SU-DHL-6 (cell line): ENCODE results near the gene DMRT1.

Experiments used
- H2AFZ ChIP-seq: fragments of 200-600 bp; sonication (generic); 2 replicates; pipeline ENCODE4 v1.6.1; 2014; ENCODE audit warnings: low read depth, mild to moderate bottlenecking, moderate library complexity, mixed read lengths, antibody characterized with exemption, low read length; ENCODE audit not compliant: severe bottlenecking
- H3F3A ChIP-seq: fragments of 200-600 bp; shearing (Covaris generic); 2 replicates; pipeline ENCODE4 v1.6.0; 2016; ENCODE audit warnings: antibody characterized with exemption, mild to moderate bottlenecking; ENCODE audit not compliant: insufficient read depth
- H3K27ac ChIP-seq: fragments of 200-600 bp; sonication (generic); 2 replicates; pipeline ENCODE4 v1.5.1; 2016; ENCODE audit warnings: low read depth, mild to moderate bottlenecking, low read length, moderate library complexity, mixed read lengths
- H3K27me3 ChIP-seq: fragments of 200-600 bp; sonication (generic), shearing (Covaris generic); 2 replicates; pipeline ENCODE4 v1.6.0; 2014; ENCODE audit warnings: mild to moderate bottlenecking, low read length
- H3K36me3 ChIP-seq: fragments of 200-600 bp; sonication (generic); 2 replicates; pipeline ENCODE4 v1.6.1; 2014; ENCODE audit warnings: mild to moderate bottlenecking, low read length, mixed read lengths
- H3K4me2 ChIP-seq: fragments of 300-600, 200-600 bp; shearing (Covaris generic), sonication (generic); 2 replicates; pipeline ENCODE4 v1.6.0; 2014; ENCODE audit warnings: low read length, low read depth, mild to moderate bottlenecking; ENCODE audit not compliant: poor library complexity, severe bottlenecking
- H3K4me3 ChIP-seq: fragments of 200-600 bp; sonication (generic); 2 replicates; pipeline ENCODE4 v1.5.1; 2014; ENCODE audit warnings: antibody characterized with exemption, low read length, mild to moderate bottlenecking, mixed read lengths; ENCODE audit not compliant: insufficient read depth, poor library complexity, severe bottlenecking
- H3K79me2 ChIP-seq: fragments of 200-600 bp; sonication (generic); 2 replicates; pipeline ENCODE4 v1.6.1; 2014; ENCODE audit warnings: mild to moderate bottlenecking, low read length, moderate library complexity; ENCODE audit not compliant: insufficient read depth
- H3K9ac ChIP-seq: fragments of 200-600 bp; sonication (generic); 2 replicates; pipeline ENCODE4 v1.7.0; 2014; ENCODE audit warnings: mild to moderate bottlenecking, low read length
- H3K9me2 ChIP-seq: fragments of 200-600 bp; sonication (generic); replicated peaks from 2 replicates; pipeline ENCODE4 v1.6.1; 2014; ENCODE audit warnings: low read length; ENCODE audit not compliant: insufficient read depth
- H3K9me3 ChIP-seq: fragments of 200-600 bp; sonication (generic); 2 replicates; pipeline ENCODE4 v1.6.1; 2014; ENCODE audit warnings: low read length, mixed read lengths; ENCODE audit not compliant: insufficient read depth
- H4K20me1 ChIP-seq: fragments of 200-600 bp; sonication (generic); 2 replicates; pipeline ENCODE4 v1.6.1; 2014; ENCODE audit warnings: low read depth, mild to moderate bottlenecking, antibody characterized with exemption, low read length, moderate library complexity, mixed read lengths
- CTCF ChIP-seq: fragments of 200-600 bp; sonication (generic); IDR thresholded peaks from one replicate; pipeline ENCODE4 v1.5.1; 2017; ENCODE audit warnings: antibody characterized with exemption, mild to moderate bottlenecking, low read length, moderate library complexity; ENCODE audit not compliant: insufficient read depth, poor library complexity, severe bottlenecking
- EZH2phosphoT487 ChIP-seq: fragments of 200-600 bp; sonication (generic), shearing (Covaris generic); conservative IDR thresholded peaks from 2 replicates; pipeline ENCODE4 v1.6.1; 2018; ENCODE audit warnings: mild to moderate bottlenecking, antibody characterized with exemption, low read length, moderate library complexity, mixed read lengths

The DMRT1 gene

DNA sequence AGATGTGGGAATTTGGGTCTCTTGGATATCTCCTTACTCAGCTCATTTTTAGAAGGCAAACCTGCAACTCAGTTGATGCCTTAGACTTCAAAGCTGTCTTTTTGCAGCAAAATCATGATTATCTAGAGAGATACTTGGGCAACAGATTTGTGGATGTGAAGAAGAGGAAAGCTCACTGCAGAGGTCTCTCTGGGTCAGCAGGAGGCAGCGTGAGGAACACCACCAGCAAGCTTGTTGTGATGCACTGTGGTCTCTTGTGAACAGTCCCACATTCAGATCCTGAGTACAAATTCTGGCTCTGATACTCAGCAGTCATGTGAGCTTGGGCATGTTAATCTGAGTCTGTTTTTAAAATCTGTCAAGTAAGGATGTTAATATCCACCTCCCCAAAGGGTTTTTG is 108.6 kb downstream of the DMRT1 start:
- Histone ChIP-seq H4K20me1 (no peaks in the 10 kb centered on the region), H3K79me2 (no peaks in the 10 kb centered on the region), H3K9me3 (no peaks in the 10 kb centered on the region), H3K9ac (no peak overlapping the region), H3K36me3 (no peaks in the 10 kb centered on the region), H3F3A (no peaks in the 10 kb centered on the region), H3K9me2 (no peaks in the 10 kb centered on the region), H3K4me2 (no peak overlapping the region), H2AFZ (no peak overlapping the region), H3K27ac (no peak overlapping the region), H3K4me3 (no peak overlapping the region), H3K27me3 (no peaks in the 10 kb centered on the region)
- no peak for TF ChIP-seq CTCF
- TF ChIP-seq EZH2phosphoT487, result no peak

DNA sequence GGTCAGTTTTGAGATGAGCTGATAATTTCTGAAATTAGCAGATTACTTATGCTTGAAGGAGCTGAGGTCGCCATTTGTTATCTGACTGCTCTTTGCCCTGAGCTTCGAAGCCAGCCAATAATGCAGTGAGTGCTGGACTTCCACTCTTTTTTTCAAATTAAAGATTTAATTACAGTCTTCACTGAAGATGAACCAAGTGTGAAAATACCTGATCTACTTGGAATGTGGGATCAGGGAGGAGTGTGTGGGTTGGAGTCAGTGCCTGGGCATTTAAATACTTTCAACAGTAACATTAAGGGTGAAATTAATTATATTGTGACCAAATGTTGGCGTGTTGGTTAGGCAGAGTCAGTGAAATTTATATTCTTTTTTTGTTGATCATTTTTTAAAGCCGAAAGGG is 111.0 kb downstream of the DMRT1 start:
- no peak overlapping the region for H3K4me3 ChIP-seq
- H3K9me3 ChIP-seq, result no peaks in the 10 kb centered on the region
- H3K9me2 ChIP-seq, result no peaks in the 10 kb centered on the region
- no peak overlapping the region for H3K27ac ChIP-seq
- H4K20me1 ChIP-seq, result no peaks in the 10 kb centered on the region
- H3K79me2 ChIP-seq, result no peaks in the 10 kb centered on the region
- TF ChIP-seq CTCF (no peak), EZH2phosphoT487 (no peak)
- no peaks in the 10 kb centered on the region for H3K36me3 ChIP-seq
- H2AFZ ChIP-seq, result no peak overlapping the region
- no peak overlapping the region for H3K4me2 ChIP-seq
- no peaks in the 10 kb centered on the region for H3K27me3 ChIP-seq
- no peaks in the 10 kb centered on the region for H3F3A ChIP-seq
- no peak overlapping the region for H3K9ac ChIP-seq

DNA sequence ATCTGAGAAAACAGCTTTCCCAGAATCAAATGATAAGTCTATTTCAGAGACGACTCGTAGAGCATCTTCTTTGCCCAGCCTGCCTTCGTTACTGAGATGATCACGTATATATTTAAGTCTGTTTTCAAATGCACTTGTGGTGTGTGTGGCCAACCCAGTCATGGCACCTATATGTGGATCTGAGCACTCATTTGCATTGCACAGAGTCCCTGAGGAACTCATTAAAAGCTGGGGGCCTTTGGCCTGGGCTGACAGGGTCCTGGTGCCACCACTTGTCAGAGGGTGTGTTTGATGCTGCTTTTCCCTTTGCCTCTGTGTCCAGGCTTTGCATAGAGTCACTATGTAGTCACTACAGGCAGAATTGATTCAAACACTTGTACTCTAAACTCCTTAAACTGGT is 117.6 kb downstream of the DMRT1 start:
- Histone ChIP-seq H2AFZ (no peak overlapping the region), H3K36me3 (no peaks in the 10 kb centered on the region), H3K9ac (no peak overlapping the region), H3K79me2 (no peaks in the 10 kb centered on the region), H3K27ac (no peak overlapping the region), H3K9me3 (no peaks in the 10 kb centered on the region), H3K4me3 (no peak overlapping the region), H3K27me3 (no peaks in the 10 kb centered on the region), H4K20me1 (no peaks in the 10 kb centered on the region), H3F3A (no peaks in the 10 kb centered on the region), H3K4me2 (no peak overlapping the region), H3K9me2 (no peaks in the 10 kb centered on the region)
- TF ChIP-seq CTCF, result no peak
- TF ChIP-seq EZH2phosphoT487, result no peak

DNA sequence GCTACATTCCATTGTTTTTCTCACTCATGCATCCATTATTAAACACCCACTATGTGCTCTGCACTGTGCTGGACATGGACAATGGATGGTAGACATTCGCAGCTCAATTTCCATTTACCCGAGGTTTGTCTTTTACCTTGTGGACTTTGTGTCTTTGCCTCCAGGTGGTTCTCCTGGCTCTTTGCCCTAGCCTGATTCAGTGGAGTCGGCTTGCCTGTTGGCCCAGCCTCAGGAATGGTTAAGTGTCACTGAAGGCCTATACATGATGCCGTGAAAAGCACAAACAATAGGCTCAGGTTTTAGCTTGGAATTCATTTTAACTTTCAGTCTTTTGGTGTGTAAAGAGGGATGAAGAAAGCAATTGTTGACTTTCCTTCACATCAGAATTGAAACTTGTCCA is 118.4 kb downstream of the DMRT1 start:
- no peak overlapping the region for H3K4me2 ChIP-seq
- no peak overlapping the region for H2AFZ ChIP-seq
- H3K9ac ChIP-seq, result no peak overlapping the region
- H3K9me3 ChIP-seq, result no peaks in the 10 kb centered on the region
- H3K4me3 ChIP-seq, result no peak overlapping the region
- TF ChIP-seq EZH2phosphoT487, result no peak
- TF ChIP-seq CTCF, result no peak
- H3K9me2 ChIP-seq, result no peaks in the 10 kb centered on the region
- H3K27me3 ChIP-seq, result no peaks in the 10 kb centered on the region
- no peaks in the 10 kb centered on the region for H3F3A ChIP-seq
- no peak overlapping the region for H3K27ac ChIP-seq
- no peaks in the 10 kb centered on the region for H3K36me3 ChIP-seq
- H3K79me2 ChIP-seq, result no peaks in the 10 kb centered on the region
- no peaks in the 10 kb centered on the region for H4K20me1 ChIP-seq
